ENCODE measurements around the gene STRIP2. TPM values are rescaled to one million over a fixed set of nuclear protein-coding genes. Genes with fewer than 3 reads are reported as not detected.

Gene STRIP2
- total RNA-seq, 1 donor from 2014 or later = 0.73 TPM

- H3K4me3 Mint-ChIP-seq (ENCODE audit: unreplicated experiment) = no peak overlapping the region
- no peaks in the 10 kb centered on the region for H3K4me1 Mint-ChIP-seq (ENCODE audit: unreplicated experiment)
- DNase-seq (ENCODE audit: extremely low spot score, unreplicated experiment) = no peak
- no peak for TF ChIP-seq CTCF (IDR thresholded peaks at IDR 0.05)
- no peaks in the 10 kb centered on the region for H3K27me3 Mint-ChIP-seq (ENCODE audit: unreplicated experiment)
- peaks cover 23% of the 10 kb centered on the region for H3K36me3 Mint-ChIP-seq (ENCODE audit: unreplicated experiment)
- H3K9me3 Mint-ChIP-seq (ENCODE audit: unreplicated experiment) = no peaks in the 10 kb centered on the region
- H3K27ac Mint-ChIP-seq (ENCODE audit: unreplicated experiment) = no peak overlapping the region
Measured at GRCh38 chr7:129393255-129393654, 41.0 kb upstream of the STRIP2 start.

- no peak overlapping the region for H3K4me3 Mint-ChIP-seq (ENCODE audit: unreplicated experiment)
- no peaks in the 10 kb centered on the region for H3K27me3 Mint-ChIP-seq (ENCODE audit: unreplicated experiment)
- no peak for DNase-seq (ENCODE audit: extremely low spot score, unreplicated experiment)
- H3K4me1 Mint-ChIP-seq (ENCODE audit: unreplicated experiment) = no peaks in the 10 kb centered on the region
- peaks cover 19% of the 10 kb centered on the region for H3K36me3 Mint-ChIP-seq (ENCODE audit: unreplicated experiment)
- H3K9me3 Mint-ChIP-seq (ENCODE audit: unreplicated experiment) = no peaks in the 10 kb centered on the region
- H3K27ac Mint-ChIP-seq (ENCODE audit: unreplicated experiment) = no peak overlapping the region
- TF ChIP-seq CTCF (IDR thresholded peaks at IDR 0.05) = no peak
Measured at GRCh38 chr7:129394101-129394500, 40.1 kb upstream of the STRIP2 start.

- no peak for TF ChIP-seq CTCF (IDR thresholded peaks at IDR 0.05)
- DNase-seq (ENCODE audit: extremely low spot score, unreplicated experiment) = no peak
- no peaks in the 10 kb centered on the region for H3K27me3 Mint-ChIP-seq (ENCODE audit: unreplicated experiment)
- no peak overlapping the region for H3K27ac Mint-ChIP-seq (ENCODE audit: unreplicated experiment)
- H3K36me3 Mint-ChIP-seq (ENCODE audit: unreplicated experiment) = peaks cover 21% of the 10 kb centered on the region
- no peak overlapping the region for H3K4me3 Mint-ChIP-seq (ENCODE audit: unreplicated experiment)
- H3K9me3 Mint-ChIP-seq (ENCODE audit: unreplicated experiment) = no peaks in the 10 kb centered on the region
- no peaks in the 10 kb centered on the region for H3K4me1 Mint-ChIP-seq (ENCODE audit: unreplicated experiment)
Measured at GRCh38 chr7:129394982-129395914, 39.0 kb upstream of the STRIP2 start.

GRCh38 chr7:129401228-129401966 lies 32.8 kb upstream of the STRIP2 start:
- no peak overlapping the region for H3K4me3 Mint-ChIP-seq (ENCODE audit: unreplicated experiment)

More at GRCh38 chr7:129401228-129401966, 32.8 kb upstream of the STRIP2 start:
- Mint-ChIP-seq H3K27me3 (ENCODE audit: unreplicated experiment) (no peaks in the 10 kb centered on the region), H3K36me3 (ENCODE audit: unreplicated experiment) (peaks cover 19% of the 10 kb centered on the region), H3K4me1 (ENCODE audit: unreplicated experiment) (peaks cover 15% of the 10 kb centered on the region), H3K27ac (ENCODE audit: unreplicated experiment) (no peak overlapping the region), H3K9me3 (ENCODE audit: unreplicated experiment) (no peaks in the 10 kb centered on the region)
- TF ChIP-seq CTCF (IDR thresholded peaks at IDR 0.05) = no peak
- no peak for DNase-seq (ENCODE audit: extremely low spot score, unreplicated experiment)

Measured in osteocyte (in vitro differentiated cells).